ENCODE results near the gene LMF1. TPM values are rescaled to one million over a fixed set of nuclear protein-coding genes. Genes with fewer than 3 reads are reported as not detected.

The LMF1 gene
- total and polyA plus RNA-seq, 2 of the 8 experiments (the other 6 are each of a cell fraction or from before 2014, with no cell fraction given) = 3.5 to 9.1 TPM

GRCh38 chr16:839643-840408 lies 131.0 kb downstream of the LMF1 start:
- no peaks in the 10 kb centered on the region; a peak in 1 of 7 replicates for H3K4me1 ChIP-seq (replicated peaks in 1 of 4; ENCODE audit: control insufficient read depth in 3 of 4, insufficient read depth in 4 of 4, low read length in 3 of 4)
- peaks cover 14 to 64% of the 10 kb centered on the region in 2 experiments; a peak in 3 of 4 replicates for H3K9me3 ChIP-seq (ENCODE audit: insufficient read depth in 2 of 2, low read depth in 1 of 2, low read length in 1 of 2)
- no peak overlapping the region for H3K27ac ChIP-seq (ENCODE audit: low read depth, low read length)
- H4K91ac ChIP-seq (replicated peaks; ENCODE audit: insufficient read length, low read length) = no peak overlapping the region
- TF ChIP-seq CTCF (IDR thresholded peaks at IDR 0.05; ENCODE audit: control extremely low read depth in 1 of 3, insufficient read depth in 1 of 3, low read depth in 1 of 3, low read length in 3 of 3) (peak in 2 of 3 experiments; percentile 9 to 13; a peak in 2 of 4 replicates), SP2 (IDR thresholded peaks at IDR 0.05; ENCODE audit: low read length) (no peak), RAD21 (IDR thresholded peaks at IDR 0.05 in 1 of 2, conservative IDR thresholded peaks at IDR 0.05 in 1 of 2; ENCODE audit: low read depth in 2 of 2, low read length in 2 of 2) (peak in 1 of 2 experiments; percentile 32; a peak in 1 of 4 replicates)
- H3K4ac ChIP-seq (replicated peaks; ENCODE audit: insufficient read length, low read depth, low read length) = no peak overlapping the region
- no peaks in the 10 kb centered on the region for H3K27me3 ChIP-seq (replicated peaks in 1 of 4; ENCODE audit: control insufficient read depth in 3 of 4, extremely low read depth in 1 of 4, insufficient read depth in 3 of 4, low read length in 3 of 4)
- no peak overlapping the region for H3K18ac ChIP-seq (ENCODE audit: extremely low read depth, low read length)
- H4K8ac ChIP-seq (ENCODE audit: extremely low read depth, insufficient read depth, low read length) = peak overlapping the region; percentile 77; the same call in 1 of the 2 replicates
- ChIA-PET POLR2A (ENCODE audit: partially characterized antibody) (no interaction called here), CTCF (ENCODE audit: partially characterized antibody) (interaction anchor here (0.7 kb wide), 1 partner anchor 9 kb away, joined by 3 read pairs; no protein-coding TSS in a partner anchor)
- H3K56ac ChIP-seq (replicated peaks; ENCODE audit: insufficient read length, low read depth, low read length) = no peak overlapping the region
- no peak overlapping the region for H2BK5ac ChIP-seq (ENCODE audit: low read depth, low read length)
- no peaks in the 10 kb centered on the region for H3K36me3 ChIP-seq (ENCODE audit: control insufficient read depth in 2 of 4, insufficient read depth in 4 of 4, low read length in 3 of 4)
- no peaks in the 10 kb centered on the region for H3K23me2 ChIP-seq (ENCODE audit: low read depth, low read length)
- DNase-seq (ENCODE audit: low read depth in 1 of 2, low spot score in 2 of 2) (no peak), FAIRE-seq (no peak)
- H4K20me1 ChIP-seq (replicated peaks in 1 of 2; ENCODE audit: control insufficient read depth in 1 of 2, insufficient read depth in 2 of 2, low read length in 2 of 2) = no peaks in the 10 kb centered on the region
- H3K79me1 ChIP-seq (ENCODE audit: low read depth, low read length) = no peaks in the 10 kb centered on the region
- no peak overlapping the region for H3K14ac ChIP-seq (ENCODE audit: insufficient read length)
- H3K4me3 ChIP-seq (ENCODE audit: extremely low read depth in 1 of 4, insufficient read depth in 2 of 4, low read depth in 3 of 4, low read length in 4 of 4) = no peak overlapping the region
- no peak overlapping the region for H2AFZ ChIP-seq (ENCODE audit: low read length)
- no peak overlapping the region for H4K5ac ChIP-seq (ENCODE audit: insufficient read length, low read depth, low read length)
- H3K9ac ChIP-seq (replicated peaks in 1 of 4; ENCODE audit: extremely low read depth in 1 of 4, low read depth in 3 of 4, low read length in 3 of 4) = no peak overlapping the region
- no peaks in the 10 kb centered on the region for H3K79me2 ChIP-seq (ENCODE audit: control insufficient read depth in 1 of 2, insufficient read depth in 2 of 2, low read length in 2 of 2)
- H2AK5ac ChIP-seq (ENCODE audit: low read depth, low read length) = no peak overlapping the region
- H3K23ac ChIP-seq (ENCODE audit: insufficient read length) = no peak overlapping the region
- H2BK15ac ChIP-seq (ENCODE audit: low read length) = no peak overlapping the region
- no peak overlapping the region for H3K4me2 ChIP-seq (ENCODE audit: insufficient read depth in 1 of 2, low read depth in 2 of 2, low read length in 2 of 2)
- H2BK12ac ChIP-seq (ENCODE audit: low read depth, low read length) = no peak overlapping the region
- H2BK20ac ChIP-seq (ENCODE audit: low read length) = no peak overlapping the region
- no peak overlapping the region for H2BK120ac ChIP-seq (replicated peaks; ENCODE audit: low read depth, low read length)
- 86% methylated on average over 22 of the region's 24 CpGs; no CpG with 5 or more reads in 1 of the 2 experiments for WGBS, 2 experiments (ENCODE audit: extremely low coverage in 1 of 2, insufficient coverage in 1 of 2, insufficient read length in 1 of 2, insufficient replicate concordance in 2 of 2, low coverage in 1 of 2, low lambda C conversion rate in 2 of 2, missing lambda C conversion rate in 1 of 2)

Data from H1 (cell line).